Loucy (cell line): ENCODE measurements around the gene KCNMA1.

Experiments used
- H2AFZ ChIP-seq: fragments of 200-600 bp; sonication (generic); 2 replicates; pipeline ENCODE4 v1.6.0; 2016; ENCODE audit warnings: antibody characterized with exemption, mild to moderate bottlenecking, low read length, moderate library complexity
- H3F3A ChIP-seq: fragments of 200-600 bp; 2 replicates; pipeline ENCODE4 v1.6.0; 2016; ENCODE audit warnings: antibody characterized with exemption, low read depth, mild to moderate bottlenecking
- H3K27me3 ChIP-seq: fragments of 200-600 bp; sonication (generic); 2 replicates; pipeline ENCODE4 v1.6.1; 2014; ENCODE audit warnings: low read length, mild to moderate bottlenecking; ENCODE audit not compliant: insufficient read depth, poor library complexity, severe bottlenecking
- H3K36me3 ChIP-seq: fragments of 200-600 bp; sonication (generic); 2 replicates; pipeline ENCODE4 v1.6.1; 2016; ENCODE audit warnings: low read length; ENCODE audit not compliant: insufficient read depth
- H3K4me1 ChIP-seq: fragments of 200-600 bp; sonication (generic); 2 replicates; pipeline ENCODE4 v1.5.1; 2014; ENCODE audit warnings: low read length, mild to moderate bottlenecking; ENCODE audit not compliant: insufficient read depth, poor library complexity, severe bottlenecking
- H3K4me2 ChIP-seq: fragments of 200-600 bp; sonication (generic); 2 replicates; pipeline ENCODE4 v1.6.0; 2014; ENCODE audit warnings: antibody characterized with exemption, low read length, low read depth, mild to moderate bottlenecking; ENCODE audit not compliant: poor library complexity, severe bottlenecking
- H3K4me3 ChIP-seq: fragments of 200-600 bp; sonication (generic); 2 replicates; pipeline ENCODE4 v1.5.1; 2014; ENCODE audit warnings: low read length, mild to moderate bottlenecking, mixed read lengths; ENCODE audit not compliant: poor library complexity, severe bottlenecking
- H3K79me2 ChIP-seq: fragments of 200-600 bp; sonication (generic); 2 replicates; pipeline ENCODE4 v1.6.1; 2014; ENCODE audit warnings: low read length; ENCODE audit not compliant: insufficient read depth
- H3K9ac ChIP-seq: fragments of 200-600 bp; sonication (generic); 2 replicates; pipeline ENCODE4 v1.6.0; 2014; ENCODE audit warnings: mild to moderate bottlenecking, low read depth, low read length, moderate library complexity; ENCODE audit not compliant: poor library complexity, severe bottlenecking
- H3K9me2 ChIP-seq: fragments of 200-600 bp; sonication (generic); replicated peaks from 2 replicates; pipeline ENCODE4 v1.6.1; 2016; ENCODE audit warnings: low read depth, low read length, mixed read lengths
- H3K9me3 ChIP-seq: fragments of 200-600 bp; sonication (generic); 2 replicates; pipeline ENCODE4 v1.6.1; 2014; ENCODE audit warnings: mild to moderate bottlenecking, antibody characterized with exemption, low read length, low read depth; ENCODE audit not compliant: insufficient read depth
- H4K20me1 ChIP-seq: fragments of 200-600 bp; sonication (generic); 2 replicates; pipeline ENCODE4 v1.6.0; 2014; ENCODE audit warnings: antibody characterized with exemption, low read length, mild to moderate bottlenecking; ENCODE audit not compliant: insufficient read depth, poor library complexity, severe bottlenecking
- CTCF ChIP-seq: fragments of 200-600 bp; sonication (generic); conservative IDR thresholded peaks from 2 replicates; pipeline ENCODE4 v1.5.1; 2014; ENCODE audit warnings: mild to moderate bottlenecking, antibody characterized with exemption, low read length
- EZH2phosphoT487 ChIP-seq: fragments of 200-600 bp; IDR thresholded peaks from 2 replicates; pipeline ENCODE4 v1.6.1; 2018; ENCODE audit warnings: antibody characterized with exemption, mild to moderate bottlenecking, moderate library complexity, borderline replicate concordance

Gene KCNMA1

GRCh38 chr10:77208684-77209256 lies 428.8 kb downstream of the KCNMA1 start:
- Histone ChIP-seq H3K79me2 (no peaks in the 10 kb centered on the region), H3F3A (no peaks in the 10 kb centered on the region), H3K9me2 (no peaks in the 10 kb centered on the region), H3K4me2 (no peak overlapping the region), H3K4me1 (peaks cover 3% of the 10 kb centered on the region), H4K20me1 (no peaks in the 10 kb centered on the region), H3K9me3 (no peaks in the 10 kb centered on the region), H3K27me3 (no peaks in the 10 kb centered on the region), H2AFZ (no peak overlapping the region), H3K4me3 (no peak overlapping the region), H3K9ac (no peak overlapping the region), H3K36me3 (no peaks in the 10 kb centered on the region)
- no peak for TF ChIP-seq CTCF
- TF ChIP-seq EZH2phosphoT487, result no peak

GRCh38 chr10:77207828-77208185 lies 429.8 kb downstream of the KCNMA1 start:
- Histone ChIP-seq H3K9ac (no peak overlapping the region), H3K9me3 (no peaks in the 10 kb centered on the region), H3K4me2 (no peak overlapping the region), H3K4me3 (no peak overlapping the region), H4K20me1 (no peaks in the 10 kb centered on the region), H3K79me2 (no peaks in the 10 kb centered on the region), H3F3A (no peaks in the 10 kb centered on the region), H3K9me2 (no peaks in the 10 kb centered on the region), H2AFZ (no peak overlapping the region), H3K36me3 (no peaks in the 10 kb centered on the region), H3K4me1 (no peaks in the 10 kb centered on the region), H3K27me3 (no peaks in the 10 kb centered on the region)
- no peak for TF ChIP-seq EZH2phosphoT487
- no peak for TF ChIP-seq CTCF

- Histone ChIP-seq H3F3A (no peaks in the 10 kb centered on the region), H3K9me2 (no peaks in the 10 kb centered on the region), H3K9me3 (no peaks in the 10 kb centered on the region), H3K27me3 (no peaks in the 10 kb centered on the region), H3K36me3 (no peaks in the 10 kb centered on the region), H3K79me2 (no peaks in the 10 kb centered on the region), H3K4me1 (no peaks in the 10 kb centered on the region), H2AFZ (no peak overlapping the region), H3K9ac (no peak overlapping the region), H3K4me2 (no peak overlapping the region), H4K20me1 (no peaks in the 10 kb centered on the region), H3K4me3 (no peak overlapping the region)
- TF ChIP-seq CTCF, result no peak
Observed at GRCh38 chr10:77207182-77207827, 430.3 kb downstream of the KCNMA1 start.
